ENCODE measurements around the gene FBN3.

The FBN3 gene

DNA sequence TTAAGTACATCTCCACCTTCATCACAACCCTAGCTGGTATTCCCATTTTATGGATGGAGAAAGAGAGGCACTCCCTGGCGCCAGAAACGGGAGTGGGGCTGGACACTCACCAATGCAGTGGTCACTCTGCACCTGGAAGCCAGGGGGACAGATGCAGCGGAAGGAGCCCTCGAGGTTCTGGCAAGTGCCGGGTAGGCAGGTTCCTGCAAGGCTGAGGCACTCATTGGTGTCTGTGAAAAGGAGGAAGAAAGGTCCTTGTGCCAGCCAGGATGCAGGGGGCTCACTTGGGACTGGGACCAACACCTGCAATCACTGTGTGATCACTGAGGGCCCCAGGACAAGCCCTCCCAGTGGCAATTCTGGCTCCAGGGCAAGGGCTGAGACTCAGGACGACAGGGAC, 55.1 kb downstream of the FBN3 start:
- in situ Hi-C loops (cut with HindIII; ENCODE audit: low sequenced_read_pairs), result no loop called here

DNA sequence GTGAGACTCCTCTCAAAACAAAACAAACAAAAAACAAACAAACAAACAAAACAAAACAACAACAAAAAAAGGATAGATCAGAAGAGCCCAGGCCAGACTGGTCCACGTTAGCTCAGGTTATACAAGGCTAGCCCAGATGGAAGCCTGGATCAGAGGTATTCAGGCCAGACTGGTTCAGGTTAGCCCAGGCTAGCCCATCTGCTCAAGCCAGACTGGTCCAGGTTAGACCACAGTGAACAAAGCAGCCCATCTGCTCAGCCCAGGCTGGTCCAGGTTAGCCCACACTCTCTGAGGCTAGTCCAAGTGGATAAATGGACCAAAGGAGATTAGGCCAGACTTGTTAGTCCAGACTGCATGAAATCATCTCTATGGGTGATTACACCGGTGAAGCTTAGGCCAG, 55.7 kb downstream of the FBN3 start:
- in situ Hi-C loops (cut with HindIII; ENCODE audit: low sequenced_read_pairs), result no loop called here

GRCh38 chr19:8090950-8091349, 58.4 kb downstream of the FBN3 start:
- in situ Hi-C loops (cut with HindIII; ENCODE audit: low sequenced_read_pairs), result no loop called here

DNA sequence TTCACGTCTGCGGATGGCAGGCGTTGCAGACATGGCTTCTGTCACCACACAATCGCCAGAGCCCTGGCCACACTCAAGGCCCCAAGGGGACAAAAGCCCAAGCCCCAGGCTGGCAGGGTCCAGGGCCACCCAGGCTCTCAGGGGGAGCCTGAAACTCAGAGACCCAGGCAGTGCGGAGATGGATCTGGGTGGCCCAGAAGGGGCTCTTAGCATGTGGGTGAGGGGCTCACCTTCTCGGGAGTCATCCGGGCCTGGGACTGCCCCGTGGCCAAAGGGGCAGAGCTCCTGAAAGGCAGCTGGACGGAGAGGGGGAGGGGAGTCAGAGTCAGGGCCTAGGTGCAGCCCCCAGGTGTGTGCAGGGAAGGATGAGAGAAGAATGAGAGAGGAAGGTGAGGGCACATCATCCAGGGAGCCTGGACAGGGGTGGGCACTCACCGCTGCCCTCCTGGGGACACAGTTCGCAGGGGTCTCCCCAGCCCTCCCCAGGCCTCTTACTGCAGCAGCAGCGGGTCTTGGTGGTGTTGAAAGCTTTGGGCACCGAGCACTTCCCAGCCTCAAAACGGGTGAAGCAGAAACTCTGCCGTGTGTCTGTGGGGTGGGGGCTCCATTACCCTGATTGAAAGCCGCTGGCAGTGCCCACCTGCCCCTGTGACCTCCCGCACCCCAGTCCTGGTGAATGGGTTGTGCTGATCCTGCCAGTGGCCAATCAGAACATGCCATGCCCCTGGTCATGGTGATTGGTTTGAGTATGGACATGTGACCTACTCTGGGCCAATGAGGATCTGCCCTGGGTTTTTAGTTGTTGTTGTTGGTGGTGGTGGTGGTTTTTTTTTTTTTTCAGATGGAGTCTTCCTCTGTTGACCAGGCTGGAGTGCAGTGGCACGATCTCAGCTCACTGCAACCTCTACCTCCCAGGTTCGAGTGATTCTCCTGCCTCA, 59.5 kb downstream of the FBN3 start:
- in situ Hi-C loops (cut with HindIII; ENCODE audit: low sequenced_read_pairs), result no loop called here

- in situ Hi-C loops (cut with HindIII; ENCODE audit: low sequenced_read_pairs), result no loop called here
Measured at GRCh38 chr19:8088752-8089663, 60.4 kb downstream of the FBN3 start.

DNA sequence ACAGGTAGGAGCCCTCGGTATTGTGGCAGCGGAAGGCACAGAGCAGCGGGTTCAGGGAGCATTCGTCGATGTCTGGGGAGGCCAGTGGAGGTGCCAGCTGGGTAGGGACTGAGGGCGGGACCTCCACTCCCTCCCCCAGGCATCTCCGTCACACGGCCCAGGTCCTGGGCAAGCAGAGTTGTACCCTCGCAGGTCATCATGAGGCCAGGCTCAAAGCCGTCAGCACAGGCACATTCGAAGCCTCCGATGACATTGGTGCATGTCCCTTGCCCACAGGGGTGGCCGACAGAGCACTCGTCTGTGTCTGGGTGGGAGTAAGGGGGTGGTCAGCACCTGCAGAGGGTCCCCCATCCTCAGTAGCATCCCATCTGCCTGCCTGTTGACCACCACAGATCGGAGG, 61.5 kb downstream of the FBN3 start:
- in situ Hi-C loops (cut with HindIII; ENCODE audit: low sequenced_read_pairs), result no loop called here

- in situ Hi-C loops (cut with HindIII; ENCODE audit: low sequenced_read_pairs), result no loop called here
Measured at GRCh38 chr19:8086849-8087248, 62.5 kb downstream of the FBN3 start.

- in situ Hi-C loops (cut with HindIII; ENCODE audit: low sequenced_read_pairs), result no loop called here
Measured at GRCh38 chr19:8085598-8086408, 63.6 kb downstream of the FBN3 start.

DNA sequence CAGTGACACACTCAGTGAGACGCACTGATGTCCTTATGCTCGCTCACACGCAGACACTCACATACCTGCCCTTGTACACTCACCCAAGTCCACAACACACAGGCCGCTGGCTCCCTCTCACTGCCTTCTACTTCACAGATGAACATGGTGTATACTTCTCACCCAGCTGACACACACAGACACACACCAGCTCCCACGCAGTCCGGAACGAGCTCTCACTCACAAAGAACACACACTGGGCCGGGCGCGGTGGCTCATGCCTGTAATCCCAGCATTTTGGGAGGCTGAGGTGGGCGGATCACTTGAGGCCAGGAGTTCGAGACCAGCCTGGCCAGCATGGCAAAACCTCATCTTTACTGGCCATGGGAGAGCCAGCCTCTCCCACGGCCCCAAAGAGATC, 65.2 kb downstream of the FBN3 start:
- in situ Hi-C loops (cut with HindIII; ENCODE audit: low sequenced_read_pairs), result no loop called here

DNA sequence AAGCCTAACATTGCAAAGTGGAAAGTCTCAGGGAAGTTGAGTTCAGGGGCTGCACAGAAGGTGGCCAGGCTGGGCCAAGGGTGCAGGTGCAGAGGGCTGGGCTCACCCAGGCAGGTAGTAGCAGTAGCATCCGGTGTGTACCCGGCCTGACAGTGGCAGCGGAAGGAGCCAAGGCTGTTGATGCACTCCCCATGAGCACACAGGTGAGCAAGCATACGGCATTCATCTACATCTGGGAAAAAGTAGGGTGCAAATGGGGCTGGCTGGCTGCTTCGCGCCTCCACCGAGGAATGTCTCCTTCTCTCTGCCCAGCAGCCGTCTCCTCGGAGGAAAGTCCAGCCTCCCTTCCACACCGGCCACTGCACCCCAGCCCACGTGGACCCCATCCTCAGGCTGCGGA, 66.3 kb downstream of the FBN3 start:
- in situ Hi-C loops (cut with HindIII; ENCODE audit: low sequenced_read_pairs), result no loop called here

- in situ Hi-C loops (cut with HindIII; ENCODE audit: low sequenced_read_pairs), result no loop called here
Measured at GRCh38 chr19:8081569-8082550, 67.5 kb downstream of the FBN3 start.

GRCh38 chr19:8080832-8081231, 68.6 kb downstream of the FBN3 start:
- in situ Hi-C loops (cut with HindIII; ENCODE audit: low sequenced_read_pairs), result no loop called here

DNA sequence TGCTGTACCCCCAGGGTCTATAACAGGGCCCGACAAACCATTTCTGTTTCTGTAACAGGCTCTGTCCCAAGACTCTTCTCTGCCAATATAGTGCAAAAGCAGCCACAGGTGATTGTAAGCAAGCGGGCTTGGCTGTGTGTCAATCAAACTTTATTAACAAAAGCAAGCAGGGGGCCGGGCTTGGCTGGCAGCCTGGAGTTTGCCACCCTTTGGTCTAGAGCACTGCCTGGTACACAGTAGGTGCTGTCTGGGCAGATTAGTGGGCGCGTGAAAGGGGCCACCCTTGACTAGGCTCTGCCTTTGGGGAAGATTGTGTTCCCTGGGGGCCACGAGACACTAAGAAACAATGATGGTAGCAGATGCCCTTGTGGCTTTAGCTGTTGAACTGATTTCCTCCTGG, 69.4 kb downstream of the FBN3 start:
- in situ Hi-C loops (cut with HindIII; ENCODE audit: low sequenced_read_pairs), result no loop called here

DNA sequence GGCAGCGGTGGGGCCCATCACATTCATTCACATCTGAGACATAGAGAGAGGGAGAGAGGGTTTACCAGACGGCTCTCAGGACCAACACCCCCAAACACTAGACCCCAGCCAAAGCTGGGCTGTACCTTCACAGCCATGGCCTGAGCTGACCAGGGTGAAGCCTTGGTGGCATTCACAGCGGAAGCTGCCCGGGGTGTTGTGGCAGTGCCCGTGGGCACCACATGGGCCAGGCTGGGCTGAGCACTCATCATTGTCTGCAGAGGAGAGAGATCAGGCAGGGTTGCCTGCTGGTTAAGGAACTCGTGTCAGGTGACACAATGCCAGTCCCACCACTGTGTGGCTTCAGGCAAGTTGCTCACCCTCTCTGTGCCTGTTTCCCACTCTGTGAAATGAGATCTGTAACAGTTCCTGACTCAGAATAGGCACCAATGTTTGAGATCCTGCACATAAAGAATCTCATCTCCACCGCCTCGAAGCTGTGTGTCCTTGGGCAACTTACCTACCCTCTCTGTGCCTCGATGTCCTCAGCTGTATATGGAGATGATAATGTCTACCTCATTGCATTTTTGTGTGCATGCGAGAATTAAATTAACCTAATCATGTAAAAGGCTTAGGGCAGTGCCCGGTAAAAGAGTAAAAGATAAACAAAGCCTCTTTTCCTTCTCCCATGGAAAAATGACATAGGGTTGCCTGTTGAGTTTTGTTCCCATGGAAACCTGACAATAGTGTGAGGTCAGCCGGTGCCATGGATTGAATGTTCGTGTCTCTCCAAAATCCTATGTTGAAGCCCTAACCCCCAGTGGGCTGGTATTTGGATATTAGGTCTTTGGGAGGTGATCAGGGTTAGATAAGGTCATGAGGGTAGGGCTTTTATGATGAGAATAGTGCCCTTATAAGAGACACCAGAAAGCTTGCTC, 74.0 kb downstream of the FBN3 start:
- in situ Hi-C loops (cut with HindIII; ENCODE audit: low sequenced_read_pairs), result no loop called here

- in situ Hi-C loops (cut with HindIII; ENCODE audit: low sequenced_read_pairs), result no loop called here
Measured at GRCh38 chr19:8074501-8074900, 74.9 kb downstream of the FBN3 start.

- in situ Hi-C loops (cut with HindIII; ENCODE audit: low sequenced_read_pairs), result no loop called here
Measured at GRCh38 chr19:8071912-8072311, 77.5 kb downstream of the FBN3 start.

- in situ Hi-C loops (cut with HindIII; ENCODE audit: low sequenced_read_pairs), result no loop called here
Measured at GRCh38 chr19:8069096-8069973, 80.1 kb downstream of the FBN3 start.

- in situ Hi-C loops (cut with HindIII; ENCODE audit: low sequenced_read_pairs), result no loop called here
Measured at GRCh38 chr19:8065875-8066261, 83.5 kb downstream of the FBN3 start.
